NOMO-1 treated with dmso at 0.1 percent for 144 hours (cell line): Measurements from ENCODE around the gene LIPT1.
A peak's percentile ranks its signal among the peaks of the same experiment; 100 is the strongest.
"Not testable (repeated sequence)": the region's sequence is repeated elsewhere in the genome, so short reads cannot be mapped to it uniquely, and the experiment has no call there.

ENCODE experiments used
- DNase-seq: peaks from one replicate; lab custom pipeline; 2025; ENCODE audit not compliant: unreplicated experiment; lab: John Stamatoyannopoulos, UW

The LIPT1 gene

DNA sequence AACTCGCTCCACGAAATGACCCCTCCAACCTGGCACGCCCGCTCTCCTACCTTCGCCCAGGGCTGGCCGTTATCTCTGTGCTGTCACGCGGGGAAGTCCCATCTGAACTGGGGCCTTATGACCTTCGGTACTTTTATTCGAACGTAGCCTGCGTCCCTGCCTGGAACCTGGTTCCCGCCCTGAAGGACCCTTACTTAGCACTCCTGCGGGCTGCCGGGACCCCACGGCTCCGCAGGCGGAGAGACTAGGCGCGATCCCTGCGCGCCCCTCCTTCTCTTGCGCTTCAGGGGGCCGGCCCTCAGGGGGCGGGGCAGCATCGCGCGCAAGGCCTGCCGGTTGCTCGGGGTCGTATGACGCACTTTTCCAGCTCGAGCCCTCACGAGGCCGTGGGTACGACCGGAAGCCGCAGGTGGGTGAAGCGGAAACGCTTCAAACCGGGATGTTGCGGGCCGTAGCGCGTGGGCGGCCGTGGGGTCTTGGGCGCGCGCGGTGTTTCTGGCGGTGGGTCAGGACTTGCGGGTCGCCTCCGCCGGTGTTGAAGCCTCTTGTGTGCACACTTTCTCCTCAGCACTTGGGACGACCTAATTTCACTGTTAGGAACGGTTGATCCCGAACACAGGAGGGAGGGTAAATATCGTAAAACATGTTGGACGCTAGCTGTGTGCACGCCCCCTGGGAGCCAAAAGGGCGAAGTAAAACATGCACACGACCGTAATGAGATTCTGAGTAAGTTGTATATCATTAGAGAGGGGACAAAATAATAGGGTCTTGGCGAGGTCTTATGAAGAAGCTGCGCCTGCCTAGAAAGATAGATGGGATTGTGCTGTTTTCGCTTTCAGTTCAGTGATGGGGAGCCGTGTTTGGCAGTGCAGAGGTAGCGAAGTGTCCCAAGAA, at the start of gene LIPT1, which contains the start of gene TSGA10:
TSS of gene LIPT1 (plus strand) at position 325 of the 894 bp plus-strand sequence. CDS start 6,991 bp downstream, outside the sequence.
TSS of gene TSGA10 (minus strand) at position 300 of the 894 bp plus-strand sequence. CDS start 45,503 bp downstream, outside the sequence.
- DNase-seq: peak; percentile 83

DNA sequence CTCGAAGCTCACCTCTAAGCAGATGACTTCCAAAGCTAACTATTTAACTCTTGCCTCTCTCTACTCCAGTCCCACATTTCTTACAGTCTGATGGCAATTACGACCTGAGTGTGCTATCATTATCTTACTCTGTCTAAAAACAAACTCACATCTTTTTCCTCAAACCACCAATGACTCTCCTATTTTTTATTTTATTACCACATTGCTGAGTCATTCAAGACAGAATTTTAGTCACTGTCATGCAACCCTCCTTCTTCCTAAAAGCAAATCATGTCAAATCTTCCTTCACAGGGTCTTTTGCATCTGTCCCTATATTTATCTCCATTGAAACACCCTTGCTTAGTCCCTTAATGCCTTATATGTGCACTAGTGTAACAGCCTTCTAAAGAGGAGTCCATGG, 47.9 kb upstream of the LIPT1 start:
- DNase-seq: no peak

DNA sequence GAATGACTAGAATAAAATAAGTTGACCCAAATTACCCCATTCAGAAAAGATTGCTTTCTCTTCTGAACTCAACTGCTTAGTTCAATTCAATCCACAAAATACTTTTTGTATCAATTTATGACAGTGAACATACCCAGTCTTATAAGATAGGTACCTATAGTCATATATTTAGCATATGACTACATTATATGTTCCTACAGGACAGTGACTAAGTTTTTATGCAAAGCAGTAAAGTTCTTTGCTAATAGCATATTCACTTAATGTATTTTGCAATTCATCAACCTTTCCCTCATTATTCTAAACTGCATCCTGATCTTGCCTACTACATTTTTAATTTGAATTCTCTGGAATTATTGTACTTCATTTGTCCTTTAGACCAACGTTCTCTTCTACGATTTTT, 43.5 kb upstream of the LIPT1 start:
- no peak for DNase-seq

DNA sequence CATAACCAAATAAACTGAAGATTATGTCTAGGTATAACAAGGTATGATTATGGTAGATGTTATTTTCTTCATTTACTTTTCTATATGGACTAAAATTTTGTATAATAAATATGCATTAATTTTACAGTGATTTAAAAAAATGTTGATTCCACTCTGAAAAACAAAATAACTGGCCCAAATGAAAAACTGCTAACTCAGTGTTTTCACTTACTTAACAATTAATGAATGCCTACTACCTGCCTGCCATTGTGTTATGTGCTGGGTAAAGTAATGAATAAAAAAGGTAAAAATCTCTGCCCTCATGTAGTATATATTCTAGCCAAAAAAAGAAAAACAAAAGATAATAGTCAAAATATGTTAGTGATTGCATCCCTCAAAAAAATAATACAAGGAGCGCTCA, 42.8 kb upstream of the LIPT1 start:
- DNase-seq: no peak

DNA sequence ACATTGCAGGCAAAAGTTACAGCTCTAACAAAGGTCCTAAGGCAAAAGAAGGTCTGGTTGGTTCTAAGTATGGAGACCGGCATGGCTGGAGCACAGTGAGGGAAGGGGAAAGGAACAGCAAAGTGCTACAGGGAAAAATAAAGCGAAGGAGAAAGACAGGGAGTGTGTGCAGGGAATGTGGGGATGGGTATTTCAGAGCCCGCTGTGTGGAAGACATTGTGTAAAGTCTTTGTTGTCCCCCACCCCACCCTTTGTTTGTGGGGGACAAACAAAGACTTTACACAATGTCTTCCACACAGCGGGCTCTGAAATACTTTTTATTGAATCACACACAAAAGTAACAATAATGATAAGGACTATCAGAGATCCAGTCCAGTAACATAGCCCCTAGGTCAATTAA, 42.1 kb upstream of the LIPT1 start:
- DNase-seq: no peak

DNA sequence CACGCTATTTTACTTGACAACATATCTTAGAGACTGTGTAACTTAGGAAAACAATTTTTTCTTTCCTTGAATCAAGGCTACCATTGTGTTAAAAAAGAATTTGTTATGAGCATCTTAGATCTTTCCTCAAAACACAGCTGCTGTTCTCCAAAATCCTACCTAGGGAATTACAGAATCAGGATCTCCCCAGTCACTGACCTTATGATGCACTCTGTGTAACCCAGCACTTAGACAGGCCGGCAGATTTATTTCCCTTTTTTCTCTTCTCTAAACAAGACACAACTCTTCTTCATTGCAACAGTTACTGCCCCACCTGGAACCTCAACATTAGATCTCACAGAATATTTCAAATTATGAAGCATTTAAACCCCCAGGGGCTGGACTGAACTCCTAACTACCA, 26.8 kb upstream of the LIPT1 start:
- no peak for DNase-seq

DNA sequence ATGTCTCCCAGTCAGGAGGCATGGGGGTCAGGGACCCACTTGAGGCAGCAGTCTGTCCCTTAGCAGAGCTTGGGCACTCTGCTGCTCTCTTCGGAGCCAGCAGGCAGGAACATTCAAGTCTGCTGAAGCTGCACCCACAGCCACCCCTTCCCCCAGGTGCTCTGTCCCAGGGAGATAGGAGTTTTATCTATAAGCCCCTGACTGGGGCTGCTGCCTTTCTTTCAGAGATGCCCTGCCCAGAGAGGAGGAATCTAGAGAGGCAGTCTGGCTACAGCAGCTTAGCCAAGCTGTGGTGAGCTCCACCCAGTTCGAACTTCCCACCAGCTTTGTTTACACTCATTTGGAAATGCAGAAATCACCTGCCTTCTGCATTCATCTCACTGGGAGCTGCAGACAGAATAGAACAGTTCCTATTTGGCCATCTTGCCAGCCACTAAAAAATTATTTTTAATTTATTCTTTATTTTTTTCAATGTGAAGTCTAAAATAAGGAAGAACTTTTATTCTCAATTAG, 19.7 kb upstream of the LIPT1 start:
- not testable (repeated sequence) for DNase-seq

DNA sequence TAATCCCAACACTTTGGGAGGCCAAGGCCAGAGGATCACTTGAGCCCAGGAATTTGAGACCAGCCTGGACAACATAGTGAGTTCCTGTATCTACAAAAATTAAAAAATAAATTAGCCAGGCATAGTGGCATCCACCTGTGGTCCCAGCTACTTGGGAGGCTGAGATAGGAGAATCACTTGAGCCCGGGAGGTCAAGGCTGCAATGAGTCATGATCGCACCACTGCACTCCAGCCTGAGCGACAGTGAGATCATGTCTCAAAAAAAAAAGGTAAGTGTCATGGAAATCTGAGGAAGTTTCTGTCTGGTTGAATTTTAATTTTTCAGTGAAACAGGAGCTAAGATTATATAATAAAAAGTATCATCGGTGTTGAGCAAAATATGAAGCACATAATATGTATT, 15.8 kb upstream of the LIPT1 start:
- DNase-seq: no peak

DNA sequence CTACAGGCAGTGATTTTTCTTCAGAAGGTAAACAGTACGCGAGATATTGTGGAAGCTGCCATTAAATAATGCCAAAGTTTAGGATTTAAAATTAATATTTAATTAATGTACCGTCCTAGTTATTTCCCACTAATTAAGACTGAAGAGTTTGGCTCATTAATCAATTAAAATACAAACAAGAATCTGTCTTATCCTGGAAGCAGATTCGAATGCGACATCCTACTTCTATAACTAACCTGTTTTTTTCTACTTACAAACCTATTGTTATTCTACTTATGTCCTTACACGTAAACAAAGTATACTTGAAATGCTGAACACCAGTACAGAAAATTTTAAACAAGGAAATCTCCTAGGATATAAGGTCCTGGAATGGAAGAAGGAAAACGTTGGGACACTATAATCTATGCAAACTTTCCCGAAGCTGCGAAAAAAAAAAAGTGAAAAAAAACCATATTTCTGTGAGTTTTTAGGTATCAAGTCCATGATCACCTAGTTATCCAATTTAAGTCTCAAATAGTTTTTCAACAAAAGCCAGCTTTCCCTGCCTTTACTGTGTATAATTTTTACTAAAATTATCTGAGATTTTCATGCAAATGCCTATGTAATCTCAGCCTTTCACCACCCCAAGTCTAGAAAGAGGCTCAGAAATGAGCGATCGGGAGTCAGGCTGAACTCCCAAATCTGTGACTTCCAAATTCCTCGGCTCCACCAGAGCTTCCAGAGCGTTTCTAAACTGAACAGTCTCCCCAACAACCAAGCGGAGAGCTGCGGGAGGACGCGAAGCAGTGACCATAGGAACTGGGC, 14.5 kb upstream of the LIPT1 start:
- no peak for DNase-seq

DNA sequence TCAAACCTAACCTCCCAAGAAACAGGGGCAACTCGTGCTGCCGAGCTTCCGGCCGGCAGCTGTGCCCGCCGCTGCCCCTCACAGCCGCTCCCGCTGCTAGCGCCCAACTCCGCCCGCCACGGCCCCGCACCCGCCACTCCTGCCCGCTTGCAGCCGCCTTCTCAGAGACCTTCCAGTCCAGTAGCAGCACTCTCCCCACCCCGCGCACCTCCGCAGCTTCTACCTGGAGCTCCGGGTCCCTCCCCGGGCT, 14.0 kb upstream of the LIPT1 start:
- DNase-seq: peak; percentile 63

DNA sequence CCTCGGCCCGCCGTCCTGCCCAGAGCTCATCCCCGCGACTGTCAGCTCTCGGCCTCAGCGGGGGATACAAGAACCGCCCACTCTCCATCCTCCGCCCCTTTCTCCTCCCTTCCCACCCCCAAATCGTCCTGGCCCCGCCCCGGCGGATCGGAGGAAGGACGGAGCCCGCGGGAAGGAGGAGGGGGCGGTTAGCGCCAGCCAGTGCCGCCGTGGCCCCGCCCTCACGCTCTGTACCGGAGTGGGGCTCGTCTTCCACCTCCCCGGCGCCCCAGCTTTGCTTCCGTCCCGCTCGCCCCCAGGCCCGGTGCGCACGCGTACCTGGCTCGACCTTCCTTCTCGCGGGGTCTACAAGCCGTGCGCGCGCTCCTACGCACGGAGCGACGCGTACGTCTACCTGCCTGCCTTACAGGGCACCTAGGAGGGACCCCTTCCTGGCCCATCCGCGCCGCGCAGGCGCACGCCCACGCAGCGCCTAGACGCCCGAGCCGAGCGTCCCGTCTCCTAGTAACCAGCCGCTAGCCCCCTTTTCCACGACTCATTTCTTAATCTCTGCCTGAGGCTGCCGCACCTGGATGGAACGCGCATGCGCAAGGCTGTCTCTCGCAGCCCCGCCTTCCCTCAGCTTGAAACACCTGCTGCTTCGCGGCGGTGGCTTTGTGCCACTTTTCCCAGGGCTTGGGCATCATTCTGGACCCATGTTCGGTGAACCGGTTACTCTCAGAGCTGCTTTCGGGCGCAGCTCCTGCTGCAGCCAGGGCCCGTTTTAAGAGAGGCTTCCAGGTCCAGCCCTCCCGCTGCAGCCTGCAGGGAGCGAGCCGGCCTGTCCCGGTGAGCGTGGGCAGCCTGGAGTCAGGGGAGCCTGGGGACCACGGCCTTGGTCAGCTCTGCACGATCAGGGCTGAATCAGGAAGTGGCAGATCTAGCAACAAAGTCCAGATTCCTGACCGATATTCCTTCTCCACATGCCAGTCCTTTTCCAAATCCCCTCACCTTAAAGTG, 13.4 kb upstream of the LIPT1 start, which contains the start of gene C2orf15:
TSS of gene C2orf15 (plus strand) at position 598 of the 999 bp plus-strand sequence. CDS start 8,852 bp downstream, outside the sequence.
- peak; percentile 92 for DNase-seq

DNA sequence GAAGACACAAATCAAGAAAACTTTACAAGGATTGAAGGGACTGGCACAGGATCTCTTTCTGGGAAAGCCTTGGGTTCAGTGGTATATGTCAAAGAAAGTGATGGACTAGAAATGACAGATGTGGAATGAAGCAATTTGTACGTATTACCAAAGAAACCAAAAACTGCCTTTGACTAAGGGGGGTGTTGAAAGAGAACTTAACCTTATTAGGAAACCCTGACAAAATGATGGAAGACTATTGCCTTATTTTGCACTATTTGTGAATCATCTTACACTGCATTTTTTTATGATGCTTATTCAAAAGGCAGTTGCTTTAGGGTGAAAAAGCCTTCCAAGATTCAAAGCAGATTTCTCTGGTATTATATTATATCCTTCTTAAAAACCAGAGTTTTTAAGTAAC, 4.1 kb upstream of the LIPT1 start:
- DNase-seq: peak; percentile 55

DNA sequence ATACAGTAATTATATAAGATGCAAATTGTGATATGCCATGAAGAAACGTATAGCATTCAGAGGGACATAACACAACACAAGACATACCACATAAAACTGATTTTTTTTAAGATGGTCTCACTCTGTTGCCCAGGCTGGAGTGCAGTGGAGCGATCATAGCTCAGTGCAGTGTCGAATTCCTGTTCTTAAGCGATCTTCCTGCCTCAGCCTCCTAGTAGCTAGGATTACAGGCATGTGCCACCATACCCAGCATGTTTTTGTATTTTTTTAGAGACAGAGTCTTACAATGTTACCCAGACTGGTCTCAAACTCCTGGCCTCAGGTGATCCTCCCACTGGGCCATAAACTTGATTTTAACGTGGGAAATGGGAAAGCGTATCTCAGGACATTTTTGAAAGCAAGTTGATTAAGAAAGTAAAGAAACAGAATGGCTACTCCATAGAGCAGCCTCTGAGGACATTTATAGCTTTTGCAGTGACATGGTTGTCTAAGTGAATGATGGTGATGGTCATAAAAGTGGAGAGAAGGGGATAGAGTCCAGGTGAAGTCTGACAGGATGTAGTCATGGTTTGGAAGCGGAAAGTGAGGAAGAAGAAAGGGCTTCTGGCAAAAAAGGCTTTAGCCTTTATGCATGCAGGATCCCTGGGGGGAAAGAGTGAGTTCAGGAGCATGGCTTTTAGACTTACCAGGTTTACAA, 2.4 kb upstream of the LIPT1 start:
- DNase-seq: no peak

DNA sequence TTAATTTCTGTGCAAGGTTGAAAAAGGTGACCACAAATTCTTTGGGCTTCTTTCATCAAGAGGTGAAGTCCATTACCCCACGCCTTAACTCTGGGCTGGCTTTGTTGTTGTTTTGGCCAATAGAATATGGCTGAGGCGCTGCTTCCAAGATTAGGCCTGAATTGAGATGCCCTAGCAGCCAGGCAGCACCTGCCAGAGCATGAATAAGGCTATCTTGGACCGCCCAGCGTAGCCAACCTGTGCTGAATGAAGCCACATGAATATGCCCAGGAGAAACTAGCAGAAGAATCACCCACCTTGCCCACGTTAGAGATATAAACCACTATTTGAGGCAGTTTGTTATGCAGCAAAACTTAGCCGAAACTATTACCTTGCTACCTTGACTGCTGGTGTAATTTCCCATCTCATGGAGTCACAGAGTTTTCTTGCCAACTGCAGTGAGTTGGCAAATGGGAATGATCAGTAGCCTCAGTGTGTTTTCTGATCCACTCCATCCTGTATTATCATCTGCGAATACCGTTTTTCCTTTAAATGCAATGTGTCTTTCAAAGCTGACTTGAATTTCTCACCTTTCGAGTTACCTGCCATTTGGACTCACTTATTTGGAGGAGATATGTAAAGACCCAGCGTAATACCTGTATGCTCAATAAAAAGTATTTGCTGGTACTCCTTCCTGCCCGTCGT, 704 bp upstream of the LIPT1 start:
- DNase-seq: no peak

DNA sequence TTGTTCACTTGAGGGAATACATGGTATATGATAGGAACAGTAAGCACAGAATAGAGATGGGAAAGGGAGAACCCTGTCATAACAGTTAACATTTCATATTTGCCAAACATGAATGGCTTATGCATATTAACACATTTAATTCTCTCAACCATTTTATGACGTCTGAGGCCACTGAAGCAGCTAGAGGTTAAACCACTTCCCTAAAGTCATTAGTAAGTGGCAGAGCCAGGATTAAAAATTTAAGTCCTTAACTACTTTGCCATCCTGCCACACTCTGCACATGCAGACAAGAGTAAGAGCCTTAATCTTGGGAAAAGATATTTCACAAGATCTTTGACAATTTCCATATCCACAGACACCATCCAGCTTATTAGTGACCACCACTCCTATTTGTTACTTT, 2.1 kb downstream of the LIPT1 start:
- no peak for DNase-seq

DNA sequence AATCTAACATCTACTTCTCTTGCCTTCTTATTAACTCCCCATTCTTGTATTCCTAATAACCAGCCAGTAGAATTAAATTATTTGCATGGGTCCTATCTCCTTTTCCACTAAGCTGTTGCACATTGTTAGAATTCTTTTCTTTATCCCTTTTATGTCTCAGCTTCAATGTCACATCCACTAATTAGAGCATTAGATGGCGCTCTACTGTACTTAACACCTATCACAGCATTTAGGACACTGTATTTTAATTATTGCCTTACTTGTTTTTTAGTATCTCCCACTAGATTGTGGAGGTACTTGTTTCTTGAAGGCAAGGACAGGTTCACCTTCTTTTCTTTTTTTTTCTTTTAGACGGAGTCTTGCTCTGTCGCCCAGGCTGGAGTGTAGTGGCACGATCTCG, 3.8 kb downstream of the LIPT1 start:
- no peak for DNase-seq

DNA sequence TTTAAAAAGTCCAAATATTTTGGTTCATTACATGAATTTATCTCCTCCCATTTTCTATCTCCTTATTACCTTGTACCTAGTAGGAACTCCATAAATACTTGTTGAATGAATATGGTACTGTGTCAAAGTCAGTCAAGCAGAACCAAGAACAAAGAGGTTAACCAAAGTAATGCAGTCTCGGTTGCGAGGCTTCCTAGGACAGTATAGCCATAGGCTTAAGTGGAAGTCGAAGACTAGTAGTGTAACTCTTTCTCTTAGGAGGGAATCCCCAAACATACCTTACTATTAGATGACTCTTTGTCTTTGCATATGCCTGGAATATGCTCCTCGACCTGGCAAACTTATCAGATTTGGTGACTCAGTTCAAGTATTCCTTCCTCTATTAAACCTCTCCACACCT, 4.8 kb downstream of the LIPT1 start:
- no peak for DNase-seq

DNA sequence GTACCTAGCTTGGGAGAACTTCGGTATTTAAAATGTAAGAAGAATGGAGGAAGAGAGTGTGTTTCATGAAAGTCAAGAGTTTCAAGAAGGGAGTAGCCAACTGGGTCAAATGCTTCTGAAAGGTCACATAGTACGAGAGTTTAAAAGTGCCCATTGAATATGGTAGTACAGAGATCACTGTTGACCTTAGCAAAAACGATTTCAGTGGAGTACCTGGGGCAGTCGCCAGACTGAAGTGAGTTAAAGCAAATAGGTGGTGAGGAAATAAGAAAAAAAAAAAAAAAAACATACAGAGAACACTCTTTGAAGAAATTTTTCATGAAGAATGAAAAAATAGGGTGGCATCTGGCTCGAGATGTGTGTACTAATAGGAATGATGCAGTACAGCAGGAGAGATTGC, 11.5 kb downstream of the LIPT1 start:
- DNase-seq: no peak

DNA sequence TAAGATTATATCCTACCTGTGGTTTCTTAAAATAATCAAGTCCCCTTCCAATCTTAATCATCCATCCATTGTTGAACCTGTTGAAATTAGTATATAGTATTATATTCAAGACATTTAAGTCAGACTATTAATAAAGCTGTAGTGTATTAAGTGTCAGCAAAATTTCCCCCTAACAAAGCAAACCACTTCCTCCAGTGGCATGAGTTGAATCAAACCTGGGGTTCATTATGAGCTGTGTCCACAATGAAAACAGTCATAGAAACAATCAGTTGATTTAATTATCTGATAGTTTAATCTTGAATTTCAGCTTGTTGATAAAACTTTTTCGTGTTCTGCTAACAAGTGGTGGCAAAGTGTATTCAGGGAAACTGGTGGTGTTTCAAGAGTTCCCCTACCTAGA, 14.8 kb downstream of the LIPT1 start:
- DNase-seq: no peak
